Astrocyte (in vitro differentiated cells and primary cell): ENCODE results near the gene CUL7. TPM values are rescaled to one million over a fixed set of nuclear protein-coding genes. Genes with fewer than 3 reads are reported as not detected.

Experiments
- total RNA-seq: library from RNA; stranded (reverse); gene quantifications from 2 replicates; pipeline ENCODE4 v1.2.1, GENCODE V29; 2021

Gene CUL7
- total RNA-seq, 1 donor from 2014 or later, result 21.2 TPM

Other genes with a start within 250 kb of the CUL7 start
- 90.1 and 92.0 TPM in 2 replicates for gene RPL7L1, start 174.2 kb downstream of the CUL7 start, total RNA-seq
- gene PTCRA, start 137.8 kb downstream of the CUL7 start, total RNA-seq, result not detected in 2 replicates
- 37.1 and 37.4 TPM in 2 replicates for gene CNPY3, start 124.4 kb downstream of the CUL7 start, total RNA-seq
- 0.68 TPM in 1 of 2 replicates, not detected in the other for gene GNMT, start 93.1 kb downstream of the CUL7 start, total RNA-seq
- 22.7 and 27.1 TPM in 2 replicates for gene PEX6, start 74.7 kb downstream of the CUL7 start, total RNA-seq
- gene PPP2R5D, start 69.3 kb downstream of the CUL7 start, total RNA-seq, result 48.0 and 53.0 TPM in 2 replicates
- gene MEA1, start 39.9 kb downstream of the CUL7 start, total RNA-seq, result 54.2 and 55.9 TPM in 2 replicates
- 67.4 and 69.6 TPM in 2 replicates for gene KLHDC3, start 39.6 kb downstream of the CUL7 start, total RNA-seq
- 68.6 and 77.9 TPM in 2 replicates for gene RRP36, start 32.2 kb downstream of the CUL7 start, total RNA-seq
- gene MRPL2, start 5.6 kb upstream of the CUL7 start, total RNA-seq, result 47.4 and 59.7 TPM in 2 replicates
- 34.1 and 35.4 TPM in 2 replicates for gene KLC4, start 5.8 kb upstream of the CUL7 start, total RNA-seq
- 506 and 728 TPM in 2 replicates for gene PTK7, start 22.5 kb upstream of the CUL7 start, total RNA-seq
- 53.5 and 54.9 TPM in 2 replicates for gene SRF, start 117.4 kb upstream of the CUL7 start, total RNA-seq
- 11.1 TPM in 2 replicates for gene CUL9, start 128.3 kb upstream of the CUL7 start, total RNA-seq
- gene DNPH1, start 175.6 kb upstream of the CUL7 start, total RNA-seq, result 15.1 and 17.6 TPM in 2 replicates
- 0.14 TPM in 1 of 2 replicates, not detected in the other for gene TTBK1, start 189.6 kb upstream of the CUL7 start, total RNA-seq
- not detected in 2 replicates for gene SLC22A7, start 244.4 kb upstream of the CUL7 start, total RNA-seq